GM08714 (cell line): ENCODE measurements around the gene FCN1.
"Not testable (repeated sequence)": the region's sequence is repeated elsewhere in the genome, so short reads cannot be mapped to it uniquely, and the experiment has no call there.

Source experiments
- H3K4me3 ChIP-seq: fragments of 200-500 bp; sonication (Bioruptor generic); 2 replicates; pipeline ENCODE4 v1.5.1; 2014; ENCODE audit warnings: mild to moderate bottlenecking, low read length, inconsistent platforms
- ZNF274 ChIP-seq: IDR thresholded peaks from 2 replicates; pipeline ENCODE4 v1.6.1; 2012; ENCODE audit warnings: mild to moderate bottlenecking, low read depth, low read length

FCN1 gene

DNA sequence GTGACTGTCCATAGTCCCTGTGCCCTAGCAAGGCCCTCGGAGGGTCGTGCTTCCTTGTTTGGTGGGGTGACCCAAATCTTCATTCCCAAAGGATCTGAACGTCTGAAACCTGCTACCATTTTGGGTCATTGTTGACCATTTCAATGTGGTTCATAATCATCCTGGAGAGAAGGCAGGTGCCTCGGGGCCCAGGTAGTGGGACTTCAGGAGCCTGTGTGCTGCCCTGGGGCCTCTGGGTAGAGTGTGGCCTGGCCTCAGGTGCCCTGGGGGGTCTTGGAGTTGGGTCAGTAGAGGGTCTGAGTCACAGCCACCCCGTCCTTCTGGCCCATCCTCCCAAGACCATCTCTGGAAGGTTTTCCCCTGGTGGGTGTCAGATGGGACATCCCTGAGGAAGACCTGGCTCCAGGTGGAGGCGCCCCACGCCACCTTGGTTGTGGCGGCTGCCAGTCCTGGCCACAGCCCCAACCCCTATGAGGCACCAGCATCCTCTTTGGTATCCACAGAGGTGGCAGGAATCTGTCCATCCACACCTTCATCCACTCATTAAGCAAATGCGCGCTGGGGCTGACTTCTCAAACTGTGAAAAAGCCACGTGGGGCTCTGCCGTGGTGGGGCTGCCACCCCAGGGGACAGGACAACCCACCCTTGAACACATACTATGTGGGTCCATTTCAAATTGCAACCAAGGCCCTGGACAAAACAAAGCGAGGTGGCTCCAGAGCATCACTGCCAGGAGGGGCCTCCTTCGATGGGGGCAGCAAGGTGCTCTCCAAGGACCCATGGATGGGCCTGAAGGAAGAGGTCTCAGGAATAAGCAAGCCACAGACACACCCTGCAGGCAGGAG is 41.6 kb upstream of the FCN1 start:
- no peak for TF ChIP-seq ZNF274
- no peak overlapping the region for H3K4me3 ChIP-seq

DNA sequence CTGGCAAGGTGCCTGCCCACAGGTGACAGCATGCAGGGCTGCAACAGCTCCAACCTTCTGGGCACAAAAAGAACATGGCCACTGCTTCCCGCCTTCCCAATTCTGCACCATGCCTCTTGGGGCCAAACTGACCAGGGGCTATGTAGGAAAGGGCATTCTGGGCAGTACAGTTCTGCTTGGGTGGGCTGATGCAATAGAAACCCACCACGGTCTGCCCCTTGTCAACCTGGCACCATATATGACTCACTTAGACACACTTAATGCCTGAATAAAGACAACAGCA is 40.2 kb upstream of the FCN1 start:
- H3K4me3 ChIP-seq: no peak overlapping the region
- TF ChIP-seq ZNF274: no peak

DNA sequence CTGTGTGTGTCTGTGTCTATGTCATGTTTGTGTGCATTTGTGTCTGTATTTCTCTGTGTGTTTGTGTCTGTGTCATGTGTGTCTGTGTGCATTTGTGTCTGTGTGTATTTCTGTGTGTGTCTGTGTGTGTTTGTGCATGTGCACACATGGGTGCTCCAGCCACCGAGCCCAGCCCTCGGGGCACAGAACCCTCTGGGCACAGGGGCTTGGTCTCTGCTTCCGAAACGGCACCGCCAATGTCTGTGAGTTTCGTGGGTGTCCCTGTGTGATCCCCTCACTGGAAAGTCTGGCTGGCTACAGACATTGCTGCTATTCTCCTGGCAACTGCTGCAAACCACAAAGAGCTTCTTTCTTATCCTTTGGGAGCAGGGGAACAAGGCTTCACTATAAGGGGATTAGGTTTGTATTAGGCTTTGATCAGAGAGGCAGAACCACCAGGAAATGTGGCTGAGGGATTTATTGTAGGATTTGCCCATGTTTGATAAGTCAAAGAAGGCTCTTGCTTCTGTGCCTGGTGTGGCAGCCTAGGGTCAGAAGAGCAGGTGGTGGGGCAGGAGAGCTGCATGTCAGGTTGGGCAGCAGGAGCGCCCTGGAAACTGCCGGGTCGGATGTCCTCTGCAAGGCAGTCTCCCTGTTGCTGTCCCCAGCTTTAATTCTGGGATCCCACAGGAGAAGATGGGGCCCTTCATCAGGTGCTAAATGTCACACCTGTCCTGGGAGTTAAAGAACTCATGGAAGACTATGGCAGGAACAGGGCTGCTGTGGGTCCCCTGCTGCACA is 39.6 kb upstream of the FCN1 start:
- TF ChIP-seq ZNF274: no peak
- no peak overlapping the region for H3K4me3 ChIP-seq

DNA sequence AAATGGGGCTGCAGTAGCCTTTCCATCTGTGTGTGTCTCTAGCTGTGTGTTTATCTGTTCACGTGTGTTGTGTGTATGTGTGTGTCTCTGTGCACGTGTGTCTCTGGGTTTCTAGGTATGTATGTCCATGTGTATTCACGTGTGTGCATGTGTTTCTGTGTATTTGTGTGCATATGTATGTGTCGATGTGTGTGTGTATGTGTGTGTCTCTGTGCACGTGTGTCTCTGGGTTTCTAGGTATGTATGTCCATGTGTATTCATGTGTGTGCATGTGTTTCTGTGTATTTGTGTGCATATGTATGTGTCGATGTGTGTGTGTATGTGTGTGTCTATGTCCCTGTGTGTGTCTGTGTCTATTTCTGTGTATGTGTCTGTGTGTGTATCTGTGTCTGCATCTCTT is 38.7 kb upstream of the FCN1 start:
- H3K4me3 ChIP-seq: not testable (repeated sequence)

DNA sequence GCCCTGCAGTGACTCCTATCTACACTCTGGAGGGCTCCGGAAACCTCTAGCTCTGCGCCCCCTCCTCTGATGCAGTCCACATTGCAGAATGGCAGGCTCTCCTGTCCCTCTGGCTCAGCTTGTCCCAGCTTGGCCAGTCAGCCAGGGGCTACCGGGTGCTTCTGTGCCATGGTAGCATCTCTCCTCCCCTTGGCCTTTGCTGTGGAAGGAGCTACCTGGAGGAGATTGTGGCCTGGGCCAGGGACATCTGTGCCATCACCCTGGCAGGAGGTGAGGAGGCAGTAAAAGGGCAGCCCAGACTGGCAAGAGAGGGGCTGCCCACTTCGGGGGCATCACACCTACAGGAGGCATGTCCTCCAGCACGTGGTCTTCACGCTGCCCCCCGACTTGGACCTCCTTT is 38.1 kb upstream of the FCN1 start:
- H3K4me3 ChIP-seq: no peak overlapping the region
- TF ChIP-seq ZNF274: no peak

DNA sequence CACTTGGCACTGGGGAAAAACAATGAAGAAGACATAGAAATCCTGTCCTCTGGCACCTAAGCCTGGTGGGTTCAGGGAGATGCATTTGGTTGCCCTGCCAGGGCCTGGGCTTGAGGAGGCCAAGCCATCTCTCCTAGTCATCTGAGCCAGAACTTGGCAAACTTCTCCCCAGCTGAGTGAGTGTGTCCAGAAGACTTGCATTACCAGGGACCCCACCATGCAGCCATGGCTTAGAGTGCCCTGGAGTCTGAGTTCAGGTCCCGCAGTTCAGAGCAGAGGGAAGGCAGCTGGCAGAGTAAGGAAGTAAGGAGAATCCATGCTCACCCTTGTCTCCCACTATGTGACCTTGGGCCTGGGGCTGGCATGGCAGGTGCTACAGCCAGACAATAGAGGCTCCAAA is 37.4 kb upstream of the FCN1 start:
- no peak overlapping the region for H3K4me3 ChIP-seq
- no peak for TF ChIP-seq ZNF274

DNA sequence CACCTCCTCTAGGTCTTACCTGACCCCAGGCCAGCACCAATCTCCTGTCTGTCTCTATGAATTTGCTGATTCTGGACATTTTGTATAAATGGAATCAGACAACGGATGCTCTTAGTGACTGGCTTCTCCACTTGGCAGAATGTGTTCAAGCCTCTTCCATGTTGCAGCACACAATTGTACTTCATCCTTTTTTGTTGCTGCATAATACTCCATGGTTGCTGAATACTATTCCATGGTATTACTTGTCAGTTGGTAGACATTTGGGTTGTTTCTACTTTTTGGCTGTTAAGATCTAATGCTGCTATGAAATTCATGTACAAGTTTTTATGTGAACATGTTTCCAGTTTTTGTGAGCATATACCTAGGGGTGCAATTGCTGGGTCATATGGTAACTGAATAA is 34.3 kb upstream of the FCN1 start:
- no peak for TF ChIP-seq ZNF274
- H3K4me3 ChIP-seq: no peak overlapping the region

DNA sequence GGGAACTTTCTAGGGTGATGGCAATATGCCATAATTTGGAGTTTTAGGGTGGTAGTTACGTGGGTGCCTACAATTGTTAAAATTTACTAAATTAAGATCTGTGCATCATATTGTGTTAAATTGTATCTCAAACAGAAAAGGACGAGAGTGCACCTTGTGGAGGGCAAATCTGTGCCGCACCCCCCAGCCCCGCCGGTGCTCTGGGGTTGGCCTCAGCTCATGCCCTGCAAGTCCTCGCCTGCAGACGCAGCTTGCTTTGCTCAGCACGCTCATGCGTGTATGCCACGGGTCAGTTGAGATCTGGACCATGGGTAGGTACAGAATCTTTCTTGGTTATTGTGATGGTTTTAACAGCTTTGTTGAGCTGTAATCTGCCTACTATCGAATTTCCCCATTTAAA is 33.7 kb upstream of the FCN1 start:
- no peak overlapping the region for H3K4me3 ChIP-seq
- no peak for TF ChIP-seq ZNF274

DNA sequence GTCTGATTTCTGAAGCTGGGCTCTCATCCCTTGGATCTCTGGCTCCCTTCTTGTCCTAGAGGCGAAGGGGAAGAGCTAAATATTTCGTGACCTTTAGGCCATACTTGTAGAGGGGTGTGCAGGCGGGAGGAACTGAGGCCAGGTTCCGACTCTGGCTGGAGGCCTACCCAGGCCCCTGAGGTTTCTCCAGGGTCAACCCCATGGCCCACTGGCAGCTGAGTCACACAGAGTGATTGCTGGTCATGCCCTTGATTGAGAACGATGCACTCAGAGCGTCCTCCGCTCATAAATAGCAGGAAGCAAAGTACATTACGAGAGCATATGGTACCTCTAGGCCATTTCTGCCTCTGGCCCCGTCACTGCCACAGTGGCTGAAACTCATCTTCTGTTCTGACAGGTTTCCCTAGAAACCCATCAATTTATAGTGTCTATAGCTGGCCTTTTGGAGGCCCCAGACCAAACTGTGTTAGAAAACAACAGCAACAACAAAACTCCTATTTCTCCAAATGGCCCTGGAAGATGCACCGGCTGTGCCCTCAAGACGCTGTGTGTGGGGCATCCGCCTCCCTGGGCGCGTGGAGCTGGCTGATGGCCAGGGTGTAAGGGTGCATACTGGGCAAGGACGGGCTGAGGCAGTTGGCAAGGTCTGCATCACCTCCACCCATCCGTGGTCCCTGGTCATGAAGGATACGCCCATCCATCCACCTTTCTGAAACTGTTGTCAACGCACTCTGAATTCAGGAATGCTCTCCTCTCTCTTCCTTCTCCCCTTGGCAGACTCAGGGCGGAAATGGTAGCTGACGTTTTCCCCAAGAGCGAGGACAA is 32.9 kb upstream of the FCN1 start:
- TF ChIP-seq ZNF274: no peak
- H3K4me3 ChIP-seq: no peak overlapping the region

DNA sequence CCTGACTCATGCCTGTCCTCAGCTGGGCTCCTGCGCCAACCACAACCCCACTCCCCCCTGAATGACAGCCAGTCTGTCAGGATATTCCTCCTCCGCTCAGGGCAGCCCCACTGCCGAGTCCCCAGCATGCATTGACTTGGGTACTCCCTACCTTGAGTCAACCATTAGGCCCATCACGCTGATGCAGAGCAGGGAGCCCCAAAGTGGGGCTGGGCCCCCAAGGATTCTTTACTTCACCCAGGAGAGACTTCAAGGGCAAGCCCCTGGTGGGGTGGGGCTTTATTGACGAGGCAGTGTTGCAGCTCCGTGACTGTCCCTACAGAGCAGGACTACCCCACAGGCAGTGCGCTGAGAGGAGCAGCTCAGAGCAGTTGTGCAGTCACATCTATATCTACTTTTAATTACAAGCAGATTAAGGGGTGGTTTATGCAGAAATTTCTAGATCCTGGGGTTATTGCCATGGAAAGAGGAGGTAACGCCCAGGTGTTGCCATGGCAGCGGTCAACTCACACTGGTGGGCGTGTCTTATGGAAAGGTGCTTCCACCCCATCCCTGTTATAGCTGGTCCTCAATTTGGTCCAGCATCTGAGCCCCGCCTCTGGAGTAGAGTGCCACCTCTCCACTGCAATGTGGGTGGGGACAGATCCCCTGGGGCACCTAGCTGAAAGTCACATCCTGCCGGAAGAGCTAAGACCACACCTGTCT is 32.1 kb upstream of the FCN1 start:
- no peak for TF ChIP-seq ZNF274
- no peak overlapping the region for H3K4me3 ChIP-seq

DNA sequence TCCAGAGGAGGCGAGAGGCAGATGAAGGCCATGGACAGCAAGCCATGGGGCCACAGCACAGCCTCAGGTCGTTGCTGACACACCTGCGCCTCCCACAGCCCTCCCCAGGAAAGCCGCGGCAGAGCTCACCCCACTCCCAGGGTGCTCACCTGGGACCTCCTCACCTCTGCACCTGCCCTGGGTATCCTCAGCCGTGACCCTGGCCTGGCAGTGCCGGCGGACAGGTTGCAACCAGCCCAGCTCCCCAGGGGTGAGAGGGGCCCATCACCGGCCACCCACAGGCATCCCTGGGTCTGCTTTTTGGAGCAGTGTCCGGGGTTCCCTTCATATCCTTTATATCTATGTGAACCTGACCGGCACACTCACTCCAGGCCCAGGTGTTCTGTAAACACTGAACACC is 30.4 kb upstream of the FCN1 start:
- no peak overlapping the region for H3K4me3 ChIP-seq
- TF ChIP-seq ZNF274: no peak

DNA sequence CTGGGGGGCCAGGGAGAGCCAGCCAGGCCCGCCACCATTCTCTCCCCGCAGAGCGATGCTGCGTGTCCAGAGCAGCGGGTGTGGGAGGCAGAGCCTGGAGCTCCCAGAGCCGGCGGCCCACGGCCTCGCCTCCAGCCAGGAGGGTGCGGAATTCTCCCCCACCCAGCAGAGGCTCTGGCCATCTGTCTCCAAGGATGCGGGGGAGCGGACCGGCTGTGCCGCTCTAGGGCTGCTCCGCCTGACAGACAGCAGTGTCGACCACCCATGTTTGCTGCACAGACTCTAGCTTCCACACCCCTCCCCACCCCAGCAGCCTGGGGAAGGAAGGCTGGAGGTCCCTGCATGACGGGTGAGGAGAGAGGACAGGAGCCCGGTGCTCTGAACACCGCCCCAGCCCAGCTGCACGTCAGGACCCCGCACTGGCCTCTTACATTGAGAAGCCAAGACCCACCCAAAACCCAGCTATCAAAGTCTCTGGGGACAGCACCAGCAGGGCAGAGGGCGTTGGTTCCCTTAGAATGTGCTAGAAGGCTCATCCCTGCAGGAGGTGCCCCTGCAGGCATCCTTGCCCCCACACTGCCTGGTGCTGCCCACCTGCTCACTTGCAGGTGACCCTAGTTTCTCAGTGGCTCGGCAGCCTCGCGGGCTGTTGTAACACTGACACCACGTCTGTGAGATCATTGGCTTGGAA is 29.7 kb upstream of the FCN1 start:
- no peak for TF ChIP-seq ZNF274
- H3K4me3 ChIP-seq: no peak overlapping the region

DNA sequence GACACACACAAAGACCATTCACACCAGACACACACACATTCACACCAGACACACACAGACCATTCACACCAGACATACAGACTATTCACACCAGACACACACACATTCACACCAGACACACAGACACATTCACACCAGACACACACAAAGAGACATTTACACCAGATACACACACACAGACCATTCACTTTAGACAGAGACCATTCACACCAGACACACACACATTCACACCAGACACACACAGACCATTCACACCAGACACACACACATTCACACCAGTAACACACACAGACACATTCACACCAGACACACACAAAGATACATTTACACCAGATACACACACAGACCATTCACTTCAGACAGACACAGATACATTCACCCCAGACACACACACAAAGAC is 29.0 kb upstream of the FCN1 start:
- H3K4me3 ChIP-seq: no peak overlapping the region
- TF ChIP-seq ZNF274: no peak
